PC-9 (cell line): ENCODE data around the gene BCL7B. TPM values are rescaled to one million over a fixed set of nuclear protein-coding genes. Genes with fewer than 3 reads are reported as not detected.
"Not testable (repeated sequence)": the region's sequence is repeated elsewhere in the genome, so short reads cannot be mapped to it uniquely, and the experiment has no call there.

Source experiments
- BruUV-seq: library from RNA; stranded (reverse); fragments of 400-500 nt; replicated peaks from 2 replicates; lab custom pipeline; 2021; lab: Mats Ljungman, UMichigan
- CTCF ChIA-PET: fragments of 300-600 bp; sonication (Branson Sonifier 250); formaldehyde crosslinking; loops from one replicate; lab custom pipeline; 2022; ENCODE audit warnings: antibody characterized with exemption; lab: Charles Lee
- POLR2A ChIA-PET: fragments of 300-600 bp; sonication (Branson Sonifier 250); formaldehyde crosslinking; loops from one replicate; lab custom pipeline; 2022; ENCODE audit warnings: antibody characterized with exemption; ENCODE audit not compliant: unreplicated experiment; lab: Charles Lee
- DNase-seq, 2 experiments: peaks; one replicate each; pipeline versions ENCODE4 v3.0.0 to v3.0.0-alpha.2; 2015 to 2022; ENCODE audit warnings: mixed read lengths in 1 of 2
- H2AFZ ChIP-seq: fragments of 200-600 bp; sonication (generic); 2 replicates; pipeline ENCODE4 v1.8.1; 2017; ENCODE audit warnings: antibody characterized with exemption
- H3F3A ChIP-seq: fragments of 200-600 bp; sonication (generic); 2 replicates; pipeline ENCODE4 v1.8.1; 2017; ENCODE audit warnings: antibody characterized with exemption, mild to moderate bottlenecking, low read depth; ENCODE audit not compliant: insufficient read depth
- H3K27ac ChIP-seq: fragments of 200-600 bp; sonication (generic); 2 replicates; pipeline ENCODE4 v1.6.1; 2016; ENCODE audit warnings: mixed run types
- H3K27me3 ChIP-seq: fragments of 200-600 bp; sonication (generic); 2 replicates; pipeline ENCODE4 v1.6.1; 2016; ENCODE audit warnings: low read depth, mixed run types; ENCODE audit not compliant: insufficient read depth
- H3K36me3 ChIP-seq: fragments of 200-600 bp; sonication (generic); 2 replicates; pipeline ENCODE4 v1.6.1; 2016; ENCODE audit warnings: low read depth, mixed run types
- H3K4me1 ChIP-seq: fragments of 200-600 bp; sonication (generic); replicated peaks from 2 replicates; pipeline ENCODE4 v1.6.1; 2016; ENCODE audit warnings: mixed run types; ENCODE audit not compliant: insufficient read depth
- H3K4me2 ChIP-seq: fragments of 200-600 bp; sonication (generic); 2 replicates; pipeline ENCODE4 v1.6.1; 2017; ENCODE audit warnings: mixed run types
- H3K4me3 ChIP-seq: fragments of 200-600 bp; sonication (generic); 2 replicates; pipeline ENCODE4 v1.6.1; 2016; ENCODE audit warnings: mixed run types
- H3K79me2 ChIP-seq: fragments of 200-600 bp; sonication (generic); 2 replicates; pipeline ENCODE4 v1.6.1; 2017; ENCODE audit warnings: low read depth, mixed run types
- H3K9me2 ChIP-seq: fragments of 200-600 bp; sonication (generic); 2 replicates; pipeline ENCODE4 v1.8.1; 2017; ENCODE audit warnings: mild to moderate bottlenecking; ENCODE audit not compliant: insufficient read depth
- H3K9me3 ChIP-seq: fragments of 200-600 bp; sonication (generic); 2 replicates; pipeline ENCODE4 v1.8.1; 2016; ENCODE audit warnings: low read depth; ENCODE audit not compliant: insufficient read depth
- H4K20me1 ChIP-seq: fragments of 200-600 bp; sonication (generic); 2 replicates; pipeline ENCODE4 v1.8.1; 2017; ENCODE audit not compliant: insufficient read depth
- CTCF ChIP-seq: fragments of 200-600 bp; sonication (generic); conservative IDR thresholded peaks from 2 replicates; pipeline ENCODE4 v1.6.1; 2017; ENCODE audit warnings: mixed run types, antibody characterized with exemption, mild to moderate bottlenecking, moderate library complexity
- EZH2 ChIP-seq: fragments of 200-600 bp; sonication (generic); IDR thresholded peaks from 2 replicates; pipeline ENCODE4 v1.8.0; 2017; ENCODE audit warnings: antibody characterized with exemption, low read depth
- intact Hi-C: fragments of 100-400 bp; cut with micrococcal nuclease; formaldehyde crosslinking; loops from one replicate; pipeline ENCODE4 v1.10.0; 2022; ENCODE audit not compliant: unreplicated experiment
- total RNA-seq: library from RNA; stranded (reverse); gene quantifications from 2 replicates; pipeline ENCODE4 v1.2.3, GENCODE V29; 2021

BCL7B gene
- total RNA-seq, 1 experiment from 2014 or later: 70.4 TPM

- POLR2A ChIA-PET: interaction anchor here (0.6 to 0.8 kb wide), 3 partner anchors 31 to 832 kb away, joined by 3 to 9 read pairs (median 5); partner anchors contain the start of gene MLXIPL
- Histone ChIP-seq H3K4me1 (0 out of 2 replicates have a peak, but pooled peaks cover 4% of the 10 kb centered on the region), H4K20me1 (no peaks in the 10 kb centered on the region), H2AFZ (no peak overlapping the region), H3K36me3 (no peaks in the 10 kb centered on the region), H3K27me3 (no peaks in the 10 kb centered on the region), H3K9me3 (no peaks in the 10 kb centered on the region), H3K4me2 (no peak overlapping the region), H3F3A (peaks cover 4% of the 10 kb centered on the region; the same call in 1 of the 2 replicates), H3K79me2 (no peaks in the 10 kb centered on the region), H3K4me3 (no peak overlapping the region), H3K27ac (no peak overlapping the region), H3K9me2 (no peaks in the 10 kb centered on the region)
- CTCF ChIA-PET: interaction anchor here (0.6 kb wide), 2 partner anchors 12 to 329 kb away, joined by 3 to 8 read pairs; no protein-coding TSS in a partner anchor
- TF ChIP-seq CTCF (no peak), EZH2 (no peak)
- no peak for DNase-seq
- BruUV-seq: no TSS peak
- intact Hi-C loops: no loop called here
Observed at GRCh38 chr7:73526896-73527821, 30.3 kb downstream of the BCL7B start.

GRCh38 chr7:73526158-73526494, 31.4 kb downstream of the BCL7B start:
- H3K4me3 ChIP-seq, DNase-seq, H3K9me2 ChIP-seq, H4K20me1 ChIP-seq, intact Hi-C loops, H3K9me3 ChIP-seq, CTCF ChIA-PET, H3K4me2 ChIP-seq, H3K79me2 ChIP-seq, H3K27me3 ChIP-seq, H2AFZ ChIP-seq, H3K4me1 ChIP-seq, H3F3A ChIP-seq, H3K36me3 ChIP-seq, BruUV-seq, H3K27ac ChIP-seq: not testable (repeated sequence)
- POLR2A ChIA-PET: interaction anchor here (0.6 kb wide), 1 partner anchor 134 kb away, joined by 4 read pairs; no protein-coding TSS in a partner anchor

- BruUV-seq: no TSS peak
- CTCF ChIA-PET: interaction anchor here (0.6 kb wide), 4 partner anchors 50 to 461 kb away, joined by 3 to 4 read pairs (median 4); no protein-coding TSS in a partner anchor
Observed at GRCh38 chr7:73522105-73522872, 35.2 kb downstream of the BCL7B start, which contains the start of gene BAZ1B. BAZ1B (minus strand) TSS chr7:73522293; CDS start chr7:73521933, 360 bp downstream.

More at GRCh38 chr7:73522105-73522872, 35.2 kb downstream of the BCL7B start, which contains the start of gene BAZ1B:
- peaks cover 28% of the 10 kb centered on the region for H3K4me1 ChIP-seq
- intact Hi-C loops: loop anchor here (1.0 to 5.0 kb wide), 5 partner anchors 34 to 335 kb away; partner anchors contain the start of genes TBL2 and VPS37D
- peaks cover 18% of the 10 kb centered on the region for H4K20me1 ChIP-seq
- peak within 1 kb of the TSS; percentile 96 for H3K4me2 ChIP-seq
- H3K9me3 ChIP-seq: no peaks in the 10 kb centered on the region
- H2AFZ ChIP-seq: peak within 1 kb of the TSS; percentile 81
- peak within 1 kb of the TSS; percentile 39 for H3K27ac ChIP-seq
- H3F3A ChIP-seq: peaks cover 4% of the 10 kb centered on the region; the same call in 1 of the 2 replicates
- H3K4me3 ChIP-seq: peak within 1 kb of the TSS; percentile 84
- peaks cover 8% of the 10 kb centered on the region for H3K36me3 ChIP-seq
- POLR2A ChIA-PET: interaction anchor here (0.5 to 1.0 kb wide), 5 partner anchors 26 to 871 kb away, joined by 3 to 5 read pairs (median 5); no protein-coding TSS in a partner anchor
- TF ChIP-seq EZH2: no peak
- no peak for TF ChIP-seq CTCF
- DNase-seq: peak; percentile 93 to 98
- H3K79me2 ChIP-seq: peaks cover 42% of the 10 kb centered on the region
- H3K27me3 ChIP-seq: no peaks in the 10 kb centered on the region
- H3K9me2 ChIP-seq: no peaks in the 10 kb centered on the region
